IPS-18c (cell line): ENCODE measurements around the gene EHBP1.
A peak's percentile ranks its signal among the peaks of the same experiment; 100 is the strongest.

Experiments
- H3K4me3 ChIP-seq: 2 replicates; pipeline ENCODE4 v1.7.0; 2013; ENCODE audit warnings: low read depth, mild to moderate bottlenecking, low read length, moderate library complexity; ENCODE audit not compliant: insufficient read depth
- H3K9me3 ChIP-seq: one replicate; pipeline ENCODE4 v1.6.1; 2013; ENCODE audit warnings: mild to moderate bottlenecking, low read length, moderate library complexity; ENCODE audit not compliant: control insufficient read depth, insufficient read depth

The EHBP1 gene

DNA sequence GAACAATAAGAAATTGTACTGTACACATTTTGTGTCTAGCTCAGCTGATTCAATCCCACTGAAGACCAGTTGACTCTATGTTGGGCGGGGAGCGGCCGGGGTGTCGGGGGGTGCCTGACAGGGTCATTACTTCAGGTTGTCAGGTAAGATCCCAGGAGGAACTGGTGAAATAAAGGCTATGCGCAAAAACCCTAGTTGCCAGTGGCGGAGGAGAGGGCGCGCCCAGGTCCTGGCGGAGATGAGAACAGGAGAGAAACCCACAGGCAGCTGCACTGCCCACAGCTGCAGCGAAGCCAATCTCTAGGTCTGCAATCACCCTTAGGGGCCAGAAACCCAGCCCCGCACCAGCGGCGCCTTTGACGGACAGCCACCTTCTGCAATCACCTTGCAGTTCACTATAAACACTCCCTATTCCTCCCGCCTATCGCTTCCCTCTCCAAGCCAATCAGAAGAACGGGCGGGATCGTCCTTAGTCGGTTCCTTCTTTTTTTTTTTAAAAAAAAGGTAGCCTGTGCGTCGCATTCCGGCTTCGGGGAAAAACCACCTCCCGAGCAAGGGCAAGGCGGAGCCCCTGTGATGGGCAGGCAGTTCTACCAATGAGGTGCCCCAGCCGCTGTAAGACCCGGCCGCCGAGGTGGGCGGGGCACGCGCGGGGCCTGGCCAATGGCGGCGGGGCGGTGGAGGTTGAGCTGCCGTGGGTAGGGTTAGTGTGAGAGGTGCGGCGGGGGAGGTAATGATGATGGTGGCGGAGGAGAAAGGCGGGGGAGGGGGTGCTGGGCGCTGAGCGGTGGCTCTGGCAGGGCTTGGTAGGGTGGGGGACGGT lies at the start of gene EHBP1:
EHBP1 (plus strand) TSS at position 707 of the 823 bp plus-strand sequence. CDS start 1,479 bp downstream, outside the sequence.
- Histone ChIP-seq H3K4me3 (peak within 1 kb of the TSS; percentile 90), H3K9me3 (peaks cover 2% of the 10 kb centered on the region)

GRCh38 chr2:62657783-62658182 lies 47.7 kb upstream of the EHBP1 start:
- H3K4me3 ChIP-seq, result no peak overlapping the region

GRCh38 chr2:62658891-62659290 lies 46.6 kb upstream of the EHBP1 start:
- no peaks in the 10 kb centered on the region for H3K9me3 ChIP-seq
- H3K4me3 ChIP-seq, result no peak overlapping the region

More at GRCh38 chr2:62657783-62658182, 47.7 kb upstream of the EHBP1 start:
- no peaks in the 10 kb centered on the region for H3K9me3 ChIP-seq

DNA sequence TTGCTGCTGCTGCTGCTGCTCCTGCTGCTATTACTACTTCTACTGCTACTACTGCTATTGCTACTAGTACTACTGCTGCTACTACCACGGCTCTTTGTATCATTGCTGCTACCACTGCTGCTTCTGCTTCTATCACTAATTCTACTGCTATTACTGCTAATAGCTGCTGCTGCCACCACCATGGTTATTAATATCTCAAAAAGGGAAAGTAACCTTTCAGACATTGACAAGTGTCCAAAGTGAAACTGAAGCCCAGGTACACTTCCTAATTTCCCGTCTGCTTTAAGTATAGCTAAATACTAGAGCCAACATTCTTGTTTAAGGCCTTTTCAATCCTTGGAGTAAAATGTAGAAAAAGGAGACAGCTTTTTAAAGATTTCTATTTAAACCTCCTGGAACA lies 45.4 kb upstream of the EHBP1 start:
- no peak overlapping the region for H3K4me3 ChIP-seq
- H3K9me3 ChIP-seq, result no peaks in the 10 kb centered on the region

DNA sequence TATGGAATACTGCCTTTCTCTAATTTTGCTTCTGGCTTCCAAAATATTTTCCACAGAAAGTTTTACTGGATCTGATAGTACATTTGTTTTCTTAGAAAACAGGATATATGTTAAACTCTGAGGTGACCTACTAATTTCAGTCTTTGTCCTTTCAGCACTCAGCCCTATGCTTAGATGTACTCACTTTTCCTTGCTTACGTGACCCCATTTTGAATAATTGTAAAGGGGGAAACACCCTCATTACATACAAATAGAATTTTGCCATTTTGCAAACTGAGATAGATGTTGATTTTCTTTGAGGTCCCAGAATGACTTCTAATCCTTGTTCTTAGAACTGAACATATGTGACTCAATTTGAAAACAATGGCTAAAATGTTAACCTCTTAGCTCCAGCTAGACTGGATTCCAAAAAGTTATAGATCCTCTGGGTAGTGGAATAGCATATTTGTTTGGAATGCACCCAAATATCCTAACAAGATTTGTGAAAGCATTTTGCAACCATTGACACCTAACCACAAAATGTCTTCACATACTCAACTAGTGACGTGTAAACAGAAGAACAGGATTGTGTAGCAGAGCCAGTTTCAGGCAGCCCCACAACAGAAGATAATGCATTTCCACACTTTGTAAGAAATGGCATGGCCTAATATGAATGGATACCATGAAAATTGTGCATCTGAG lies 44.8 kb upstream of the EHBP1 start:
- no peaks in the 10 kb centered on the region for H3K9me3 ChIP-seq
- no peak overlapping the region for H3K4me3 ChIP-seq

- H3K9me3 ChIP-seq, result no peaks in the 10 kb centered on the region
- no peak overlapping the region for H3K4me3 ChIP-seq
Measured at GRCh38 chr2:62661263-62661635, 44.3 kb upstream of the EHBP1 start.

- no peaks in the 10 kb centered on the region for H3K9me3 ChIP-seq
Measured at GRCh38 chr2:62662131-62662530, 43.4 kb upstream of the EHBP1 start.

DNA sequence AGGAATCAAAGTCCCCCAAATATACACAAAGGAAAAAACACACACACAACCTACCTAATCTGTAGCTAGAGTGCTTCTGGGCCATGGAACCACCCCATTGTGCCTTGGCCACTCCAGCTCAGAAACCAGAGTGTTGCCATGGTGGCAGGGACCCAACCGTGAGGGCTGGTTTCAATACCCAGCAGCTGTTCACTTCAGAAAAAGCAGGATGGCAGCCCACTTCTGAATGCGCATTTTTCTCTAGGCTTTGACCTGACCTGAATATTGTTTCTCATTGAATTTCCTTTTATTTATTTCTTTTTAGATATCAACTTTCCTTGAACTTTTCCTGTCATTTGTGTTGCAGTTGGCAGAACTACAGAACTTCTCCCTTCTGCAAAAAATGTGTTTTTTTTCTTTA lies 43.0 kb upstream of the EHBP1 start:
- Histone ChIP-seq H3K4me3 (no peak overlapping the region), H3K9me3 (no peaks in the 10 kb centered on the region)

More at GRCh38 chr2:62662131-62662530, 43.4 kb upstream of the EHBP1 start:
- H3K4me3 ChIP-seq, result no peak overlapping the region

GRCh38 chr2:62663411-62663810 lies 42.1 kb upstream of the EHBP1 start:
- Histone ChIP-seq H3K4me3 (no peak overlapping the region), H3K9me3 (no peaks in the 10 kb centered on the region)

GRCh38 chr2:62663920-62664795 lies 41.4 kb upstream of the EHBP1 start:
- Histone ChIP-seq H3K9me3 (no peaks in the 10 kb centered on the region), H3K4me3 (no peak overlapping the region)

GRCh38 chr2:62665446-62665845 lies 40.1 kb upstream of the EHBP1 start:
- H3K9me3 ChIP-seq, result no peaks in the 10 kb centered on the region
- H3K4me3 ChIP-seq, result no peak overlapping the region

DNA sequence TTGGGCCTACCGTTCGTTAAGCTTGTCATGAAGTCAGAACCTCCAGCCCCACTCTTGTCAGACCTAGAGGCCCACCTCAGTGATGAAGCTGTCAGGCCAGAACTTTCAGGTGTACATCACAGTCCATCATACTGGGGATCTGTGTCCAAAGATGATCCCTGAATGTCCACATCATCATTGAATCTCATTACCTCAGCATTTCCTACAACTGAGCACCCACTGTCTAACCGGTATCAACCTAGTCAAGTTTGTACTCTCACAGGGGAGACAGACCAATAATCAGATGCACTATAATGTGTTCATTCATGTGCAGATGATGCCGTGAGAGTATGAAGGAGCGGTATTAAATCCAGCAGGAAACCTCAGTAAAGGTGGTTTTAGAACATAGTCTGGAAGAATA lies 36.3 kb upstream of the EHBP1 start:
- H3K9me3 ChIP-seq, result no peaks in the 10 kb centered on the region

GRCh38 chr2:62672601-62673000 lies 32.9 kb upstream of the EHBP1 start:
- Histone ChIP-seq H3K9me3 (no peaks in the 10 kb centered on the region), H3K4me3 (no peak overlapping the region)

More for the DNA sequence above, 36.3 kb upstream of the EHBP1 start:
- H3K4me3 ChIP-seq, result no peak overlapping the region

DNA sequence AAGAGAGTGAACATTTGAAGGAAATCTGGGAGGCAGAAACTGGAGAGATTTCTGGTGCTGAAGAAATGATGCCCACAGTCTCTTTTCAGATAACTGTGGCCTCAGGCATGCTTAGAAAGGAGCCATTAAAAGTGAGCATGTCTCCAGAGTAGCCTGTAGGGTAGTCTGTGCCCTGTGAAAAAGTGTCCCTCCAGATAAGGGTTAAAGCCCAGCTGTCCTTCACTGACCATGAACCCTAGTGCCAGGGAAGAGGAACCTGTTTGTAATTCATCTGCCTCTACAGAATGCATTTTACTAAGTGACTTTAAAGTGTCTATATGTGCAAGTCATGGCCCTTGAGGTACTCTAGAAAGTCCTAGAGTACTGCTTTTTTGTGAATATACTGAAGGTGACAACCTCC lies 30.5 kb upstream of the EHBP1 start:
- H3K9me3 ChIP-seq, result no peaks in the 10 kb centered on the region
- no peak overlapping the region for H3K4me3 ChIP-seq

GRCh38 chr2:62685256-62685655 lies 20.3 kb upstream of the EHBP1 start:
- H3K9me3 ChIP-seq, result no peaks in the 10 kb centered on the region
- H3K4me3 ChIP-seq, result no peak overlapping the region

DNA sequence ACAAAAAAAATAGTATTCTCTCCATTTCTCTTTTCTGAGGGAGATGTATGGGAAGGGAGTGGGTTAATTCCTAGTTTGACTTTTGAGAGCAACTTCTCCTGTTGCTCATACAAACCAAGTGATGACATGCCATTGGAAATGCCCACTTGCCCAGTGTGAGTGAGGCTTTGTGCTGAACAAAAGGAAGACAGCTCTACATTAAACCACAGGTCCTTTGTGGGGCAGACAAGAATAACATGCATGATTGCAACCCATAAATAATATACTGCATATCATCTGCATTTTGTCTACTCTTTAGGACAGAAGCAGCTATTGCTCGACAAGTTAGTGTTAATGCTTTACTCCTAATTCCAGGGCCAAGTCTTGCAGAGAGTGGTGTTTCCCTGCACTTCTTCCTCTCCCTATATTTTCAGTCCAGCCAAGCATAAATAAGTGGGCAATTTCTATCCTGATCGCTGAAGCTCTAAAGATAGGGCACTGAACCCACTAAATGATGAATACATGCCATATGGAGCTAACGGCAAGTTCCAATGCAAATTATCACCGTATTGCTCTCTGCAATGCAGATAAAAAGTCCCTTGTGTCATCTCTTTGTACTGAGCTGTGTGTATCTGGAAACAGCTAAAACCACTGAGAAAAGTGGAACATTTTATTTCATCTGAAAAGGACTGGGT lies 19.4 kb upstream of the EHBP1 start:
- H3K4me3 ChIP-seq, result no peak overlapping the region
- no peaks in the 10 kb centered on the region for H3K9me3 ChIP-seq

GRCh38 chr2:62687636-62688035 lies 17.9 kb upstream of the EHBP1 start:
- Histone ChIP-seq H3K4me3 (no peak overlapping the region), H3K9me3 (no peaks in the 10 kb centered on the region)
